Measurements from ENCODE around the gene ISLR2. TPM values are rescaled to one million over a fixed set of nuclear protein-coding genes. Genes with fewer than 3 reads are reported as not detected.

The ISLR2 gene
- total RNA-seq, 2 experiments from 2014 or later, result 0.08 TPM; not detected in 1

DNA sequence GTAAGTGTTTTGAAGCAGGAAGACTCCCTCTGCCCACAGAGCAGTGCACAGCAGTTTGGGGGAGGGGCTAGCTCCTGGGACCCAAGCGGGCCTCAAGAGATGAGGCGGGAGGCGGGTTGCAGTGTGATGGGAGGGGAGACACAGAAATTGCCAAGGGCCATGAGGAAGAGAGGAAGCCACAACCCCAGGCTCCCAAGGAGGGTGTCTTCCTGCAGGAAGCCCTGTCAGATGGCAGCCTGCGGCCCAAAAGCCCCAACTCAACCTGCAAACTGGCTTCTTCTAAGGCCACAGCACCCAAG is 7.3 kb upstream of the ISLR2 start:
- Mint-ChIP-seq H3K27ac (no peak overlapping the region), H3K27me3 (peaks cover 40% of the 10 kb centered on the region), H3K9me3 (no peaks in the 10 kb centered on the region), H3K4me3 (no peak overlapping the region), H3K4me1 (peaks cover 2% of the 10 kb centered on the region), H3K36me3 (ENCODE audit: low read depth) (no peaks in the 10 kb centered on the region)
- POLR2A ChIA-PET, result no interaction called here
- CTCF ChIA-PET, result no interaction called here
- no peak for DNase-seq

DNA sequence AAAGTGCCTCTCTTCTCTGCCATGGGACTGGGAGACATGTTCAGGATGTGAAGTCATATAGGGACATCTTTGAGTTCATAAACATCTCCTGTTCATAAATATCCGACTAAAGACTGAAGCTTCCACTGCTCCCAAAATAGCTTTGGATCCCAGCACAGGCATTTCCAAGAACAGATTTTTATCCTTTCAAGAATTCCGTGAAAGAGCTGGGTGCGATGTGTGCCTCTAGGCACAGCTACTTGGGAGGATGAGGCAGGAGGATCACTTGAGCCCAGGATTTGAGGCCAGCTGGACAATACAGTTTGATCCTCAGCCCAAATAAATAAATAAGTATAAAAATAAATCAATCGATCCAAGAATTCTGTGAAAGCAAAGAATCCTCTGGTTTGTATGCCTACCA is 6.7 kb upstream of the ISLR2 start:
- Mint-ChIP-seq H3K9me3 (no peaks in the 10 kb centered on the region), H3K4me3 (no peak overlapping the region)
- POLR2A ChIA-PET, result no interaction called here

DNA sequence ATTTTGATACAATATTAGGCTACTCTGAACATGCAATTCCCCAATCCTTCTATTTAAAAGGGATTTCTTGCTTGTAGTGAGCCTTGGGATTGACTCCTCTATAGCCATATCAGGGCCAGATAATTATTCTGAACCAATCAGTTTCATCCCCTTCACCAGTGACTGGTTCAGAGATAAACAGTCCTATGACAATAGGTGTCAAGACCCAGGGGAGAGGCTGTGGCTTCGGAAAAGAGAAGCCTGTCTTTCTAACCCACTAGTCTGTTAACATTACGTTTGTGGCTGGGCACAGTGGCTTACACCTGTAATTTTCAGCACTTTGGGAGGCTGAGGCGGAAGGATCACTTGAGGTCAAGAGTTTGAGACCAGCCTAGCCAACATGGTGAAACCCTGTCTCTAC is 6.2 kb upstream of the ISLR2 start:
- peaks cover 2% of the 10 kb centered on the region for H3K4me1 Mint-ChIP-seq
- ChIA-PET POLR2A (no interaction called here), CTCF (no interaction called here)
- H3K4me3 Mint-ChIP-seq, result no peak overlapping the region
- no peak for DNase-seq
- H3K9me3 Mint-ChIP-seq, result no peaks in the 10 kb centered on the region
- no peaks in the 10 kb centered on the region for H3K36me3 Mint-ChIP-seq (ENCODE audit: low read depth)
- H3K27ac Mint-ChIP-seq, result no peak overlapping the region
- peaks cover 48% of the 10 kb centered on the region for H3K27me3 Mint-ChIP-seq

More for the DNA sequence above, 6.7 kb upstream of the ISLR2 start:
- Mint-ChIP-seq H3K36me3 (ENCODE audit: low read depth) (no peaks in the 10 kb centered on the region), H3K27ac (no peak overlapping the region), H3K4me1 (peaks cover 2% of the 10 kb centered on the region), H3K27me3 (peaks cover 43% of the 10 kb centered on the region)
- CTCF ChIA-PET, result no interaction called here
- DNase-seq, result no peak

DNA sequence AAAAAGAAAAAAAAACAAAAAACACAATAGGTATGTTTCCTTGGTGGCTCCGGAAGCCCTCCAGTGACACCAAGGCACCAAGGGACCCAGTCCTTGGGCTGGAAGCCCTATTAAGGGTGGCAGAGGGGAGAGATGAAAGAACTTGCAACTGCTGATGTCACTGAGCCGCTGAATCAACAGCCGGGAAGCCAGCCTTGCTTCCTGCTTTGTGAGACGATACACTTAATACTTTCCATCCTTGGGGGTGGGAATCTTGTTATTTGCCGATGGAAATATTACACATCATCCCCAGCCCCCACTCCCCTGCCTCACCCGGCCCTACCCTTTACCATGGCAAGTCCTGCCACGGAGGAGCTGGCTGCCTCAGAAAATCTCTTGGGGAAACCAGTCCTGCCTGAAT is 5.6 kb upstream of the ISLR2 start:
- H3K4me3 Mint-ChIP-seq, result no peak overlapping the region
- POLR2A ChIA-PET, result no interaction called here
- no peaks in the 10 kb centered on the region for H3K36me3 Mint-ChIP-seq (ENCODE audit: low read depth)
- peaks cover 5% of the 10 kb centered on the region for H3K4me1 Mint-ChIP-seq
- peaks cover 54% of the 10 kb centered on the region for H3K27me3 Mint-ChIP-seq
- H3K9me3 Mint-ChIP-seq, result no peaks in the 10 kb centered on the region
- no peak for DNase-seq
- H3K27ac Mint-ChIP-seq, result no peak overlapping the region
- CTCF ChIA-PET, result interaction anchor here (2.3 to 2.4 kb wide), 2 partner anchors 183 to 197 kb away, joined by 13 to 15 read pairs; no protein-coding TSS in a partner anchor

- H3K27me3 Mint-ChIP-seq, result peaks cover 64% of the 10 kb centered on the region
- H3K27ac Mint-ChIP-seq, result no peak overlapping the region
- no peaks in the 10 kb centered on the region for H3K36me3 Mint-ChIP-seq (ENCODE audit: low read depth)
- CTCF ChIA-PET, result interaction anchor here (0.7 to 1.7 kb wide), 4 partner anchors 74 to 199 kb away, joined by 3 to 9 read pairs (median 6); no protein-coding TSS in a partner anchor
- H3K9me3 Mint-ChIP-seq, result no peaks in the 10 kb centered on the region
- POLR2A ChIA-PET, result interaction anchor here (1.5 kb wide), 1 partner anchor 193 kb away, joined by 3 read pairs; no protein-coding TSS in a partner anchor
- peak; percentile 87 for DNase-seq
- peaks cover 12% of the 10 kb centered on the region for H3K4me1 Mint-ChIP-seq
- no peak overlapping the region for H3K4me3 Mint-ChIP-seq
These were observed 3.0 kb upstream of the ISLR2 start for GRCh38 chr15:74127255-74127953.

GRCh38 chr15:74127954-74128784 is 2.2 kb upstream of the ISLR2 start:
- H3K4me3 Mint-ChIP-seq, result no peak overlapping the region
- CTCF ChIA-PET, result interaction anchor here (1.2 to 1.7 kb wide), 3 partner anchors 74 to 193 kb away, joined by 3 to 9 read pairs (median 8); no protein-coding TSS in a partner anchor
- H3K27ac Mint-ChIP-seq, result no peak overlapping the region

GRCh38 chr15:74128785-74129585 is 1.4 kb upstream of the ISLR2 start:
- no peaks in the 10 kb centered on the region for H3K9me3 Mint-ChIP-seq
- no peak overlapping the region for H3K27ac Mint-ChIP-seq
- CTCF ChIA-PET, result interaction anchor here (0.9 to 1.7 kb wide), 5 partner anchors 10 to 192 kb away, joined by 3 to 9 read pairs (median 5); no protein-coding TSS in a partner anchor
- DNase-seq, result no peak
- POLR2A ChIA-PET, result interaction anchor here (1.5 kb wide), 1 partner anchor 192 kb away, joined by 3 read pairs; no protein-coding TSS in a partner anchor
- H3K4me1 Mint-ChIP-seq, result peaks cover 14% of the 10 kb centered on the region
- H3K4me3 Mint-ChIP-seq, result no peak overlapping the region
- no peaks in the 10 kb centered on the region for H3K36me3 Mint-ChIP-seq (ENCODE audit: low read depth)
- peaks cover 74% of the 10 kb centered on the region for H3K27me3 Mint-ChIP-seq

More at GRCh38 chr15:74127954-74128784, 2.2 kb upstream of the ISLR2 start:
- H3K4me1 Mint-ChIP-seq, result peaks cover 14% of the 10 kb centered on the region
- H3K9me3 Mint-ChIP-seq, result no peaks in the 10 kb centered on the region
- H3K27me3 Mint-ChIP-seq, result peaks cover 67% of the 10 kb centered on the region
- no peak for DNase-seq
- no peaks in the 10 kb centered on the region for H3K36me3 Mint-ChIP-seq (ENCODE audit: low read depth)
- POLR2A ChIA-PET, result interaction anchor here (1.5 kb wide), 1 partner anchor 193 kb away, joined by 3 read pairs; no protein-coding TSS in a partner anchor

DNA sequence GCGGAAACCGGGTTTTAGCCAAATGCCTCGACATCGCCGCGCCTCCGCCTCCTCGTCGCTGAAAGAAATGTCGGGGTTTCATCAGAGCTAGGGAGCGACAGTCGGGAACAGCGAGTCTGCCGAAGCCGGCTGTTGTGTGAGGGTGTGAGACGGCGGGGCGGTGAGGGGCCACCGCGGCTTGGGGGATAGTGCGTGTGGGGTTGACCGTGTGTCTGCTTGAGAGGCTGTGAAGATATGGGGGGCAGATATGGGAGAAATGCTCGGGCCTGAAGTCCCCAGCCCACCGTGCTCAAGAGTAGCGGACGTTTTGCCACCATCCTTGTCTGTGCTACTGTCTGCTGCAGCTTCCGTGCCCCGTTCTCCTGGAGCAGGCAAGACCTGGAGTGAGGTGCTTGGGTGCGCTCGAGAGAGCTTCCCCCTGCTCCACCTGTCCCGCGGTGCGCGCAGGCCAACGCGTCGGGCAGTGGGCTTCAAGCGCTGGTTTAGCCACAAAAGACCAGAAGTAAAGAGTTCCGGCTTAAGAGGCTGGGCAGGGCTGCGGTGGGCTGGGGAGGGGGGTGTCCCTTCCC is 716 bp upstream of the ISLR2 start:
- H3K27ac Mint-ChIP-seq, result no peak overlapping the region
- no peak for DNase-seq
- CTCF ChIA-PET, result interaction anchor here (0.9 to 1.2 kb wide), 2 partner anchors 9 to 11 kb away, joined by 3 to 5 read pairs; no protein-coding TSS in a partner anchor
- H3K4me1 Mint-ChIP-seq, result peaks cover 14% of the 10 kb centered on the region
- H3K4me3 Mint-ChIP-seq, result no peak overlapping the region
- POLR2A ChIA-PET, result no interaction called here
- no peaks in the 10 kb centered on the region for H3K36me3 Mint-ChIP-seq (ENCODE audit: low read depth)
- H3K27me3 Mint-ChIP-seq, result peaks cover 79% of the 10 kb centered on the region
- H3K9me3 Mint-ChIP-seq, result no peaks in the 10 kb centered on the region

- no peak for DNase-seq
- peaks cover 22% of the 10 kb centered on the region for H3K4me1 Mint-ChIP-seq
- H3K9me3 Mint-ChIP-seq, result no peaks in the 10 kb centered on the region
- POLR2A ChIA-PET, result no interaction called here
- CTCF ChIA-PET, result interaction anchor here (0.7 kb wide), 1 partner anchor 538 kb away, joined by 3 read pairs; no protein-coding TSS in a partner anchor
- no peak overlapping the region for H3K4me3 Mint-ChIP-seq
- H3K36me3 Mint-ChIP-seq (ENCODE audit: low read depth), result peaks cover 3% of the 10 kb centered on the region
- H3K27me3 Mint-ChIP-seq, result peaks cover 87% of the 10 kb centered on the region
- H3K27ac Mint-ChIP-seq, result no peak overlapping the region
These were observed 652 bp downstream of the ISLR2 start for GRCh38 chr15:74130849-74131627.

DNA sequence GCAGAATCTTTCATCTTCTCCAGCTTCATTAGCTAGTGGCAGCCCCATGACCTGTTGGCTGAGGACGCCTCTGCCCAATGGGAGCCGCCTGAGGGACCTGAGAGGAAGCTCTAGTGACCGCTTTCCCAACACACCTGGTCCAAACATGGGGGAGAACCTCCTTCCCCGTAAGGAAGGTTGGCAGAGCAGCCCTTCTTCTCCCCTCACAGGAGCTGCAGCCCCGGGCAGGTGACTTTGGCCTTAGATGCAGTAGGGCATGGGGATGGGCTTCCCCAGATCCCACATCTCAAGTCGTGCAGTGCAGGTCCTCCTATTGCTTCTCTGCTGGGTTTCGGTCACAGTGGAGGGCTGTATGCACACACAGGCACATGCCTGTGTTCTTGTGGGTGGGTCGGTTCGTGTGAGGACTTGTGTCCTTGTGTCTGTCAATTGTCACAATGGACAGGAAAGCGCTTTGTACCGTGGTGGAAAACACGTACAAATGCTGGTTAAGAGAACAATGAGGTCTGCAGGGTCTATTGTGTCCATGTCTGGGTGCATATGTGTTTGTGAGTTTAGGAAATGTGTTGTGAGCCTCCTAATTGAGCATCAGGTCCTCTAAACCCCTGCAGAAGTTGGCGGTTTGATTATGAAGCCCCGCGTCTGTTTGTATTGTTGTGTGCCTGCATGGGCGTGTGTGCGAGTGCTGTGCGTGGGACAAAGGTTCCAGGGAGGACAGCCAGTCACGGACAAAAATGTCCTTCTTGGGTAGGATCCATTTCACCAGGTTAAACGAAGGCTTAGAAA is 1.4 kb downstream of the ISLR2 start:
- H3K4me1 Mint-ChIP-seq, result peaks cover 26% of the 10 kb centered on the region
- H3K27me3 Mint-ChIP-seq, result peaks cover 90% of the 10 kb centered on the region
- DNase-seq, result no peak
- ChIA-PET POLR2A (no interaction called here), CTCF (interaction anchor here (1.3 kb wide), 1 partner anchor 190 kb away, joined by 3 read pairs; no protein-coding TSS in a partner anchor)
- H3K36me3 Mint-ChIP-seq (ENCODE audit: low read depth), result peaks cover 3% of the 10 kb centered on the region
- no peak overlapping the region for H3K27ac Mint-ChIP-seq
- peak overlapping the region; percentile 36 for H3K4me3 Mint-ChIP-seq
- no peaks in the 10 kb centered on the region for H3K9me3 Mint-ChIP-seq
